IMR-90 (cell line): ENCODE data around the gene WNK1. TPM values are rescaled to one million over a fixed set of nuclear protein-coding genes. Genes with fewer than 3 reads are reported as not detected.

Experiments
- ATAC-seq: fragments of 200-7000 bp; cut with Tn5 transposase; 2 replicates; pipeline ENCODE4 v1.9.1; 2020; ENCODE audit warnings: low read depth, mild to moderate bottlenecking, moderate library complexity
- BruUV-seq: library from RNA; stranded (reverse); fragments of 400-500 nt; replicated peaks from 2 replicates; lab custom pipeline; 2021; lab: Mats Ljungman, UMichigan
- CTCF ChIA-PET: fragments of 300-600 bp; formaldehyde crosslinking; extraction: SDS; loops from one replicate; lab custom pipeline; 2021; ENCODE audit warnings: antibody characterized with exemption; lab: Yijun Ruan, JAX
- POLR2A ChIA-PET: fragments of 300-600 bp; sonication (Branson Sonifier 250); formaldehyde crosslinking; loops from one replicate; lab custom pipeline; 2022; ENCODE audit warnings: antibody characterized with exemption; ENCODE audit not compliant: unreplicated experiment; lab: Charles Lee
- DNase-seq: peaks from one replicate; pipeline ENCODE4 v3.0.0; 2013
- H2AFZ ChIP-seq: replicated peaks from 2 replicates; pipeline ENCODE3; 2013; ENCODE audit warnings: low read length, mild to moderate bottlenecking; ENCODE audit not compliant: poor library complexity
- H2AK5ac ChIP-seq: 2 replicates; pipeline ENCODE4 v1.6.1; 2013; ENCODE audit warnings: low read depth, low read length, inconsistent platforms
- H2AK9ac ChIP-seq: replicated peaks from 2 replicates; pipeline ENCODE3; 2013; ENCODE audit warnings: mild to moderate bottlenecking, low read depth, low read length, moderate library complexity; ENCODE audit not compliant: poor library complexity
- H2BK120ac ChIP-seq: 2 replicates; pipeline ENCODE4 v1.6.1; 2013; ENCODE audit warnings: low read depth, low read length, inconsistent platforms
- H2BK15ac ChIP-seq: 3 replicates; pipeline ENCODE4 v1.6.1; 2013; ENCODE audit warnings: low read depth, low read length, inconsistent platforms
- H2BK20ac ChIP-seq: 2 replicates; pipeline ENCODE4 v1.6.1; 2013; ENCODE audit warnings: low read depth, mild to moderate bottlenecking, inconsistent platforms, low read length, moderate library complexity
- H2BK5ac ChIP-seq: 2 replicates; pipeline ENCODE4 v1.6.1; 2013; ENCODE audit warnings: mild to moderate bottlenecking, low read depth, low read length, inconsistent platforms; ENCODE audit not compliant: poor library complexity, severe bottlenecking
- H3K14ac ChIP-seq: replicated peaks from 2 replicates; pipeline ENCODE4 v1.6.1; 2013; ENCODE audit warnings: low read depth, low read length, inconsistent platforms
- H3K18ac ChIP-seq: 2 replicates; pipeline ENCODE4 v1.6.1; 2013; ENCODE audit warnings: low read depth, low read length, control low read depth
- H3K23ac ChIP-seq: 2 replicates; pipeline ENCODE4 v1.6.1; 2013; ENCODE audit warnings: low read depth, low read length, inconsistent platforms
- H3K27ac ChIP-seq: 2 replicates; pipeline ENCODE4 v1.5.1; 2013; ENCODE audit warnings: mild to moderate bottlenecking, control low read depth, low read length; ENCODE audit not compliant: insufficient read depth
- H3K27me3 ChIP-seq: 2 replicates; pipeline ENCODE4 v1.6.1; 2013; ENCODE audit warnings: low read length; ENCODE audit not compliant: control insufficient read depth, insufficient read depth
- H3K36me3 ChIP-seq: 2 replicates; pipeline ENCODE4 v1.6.1; 2013; ENCODE audit warnings: low read length, mixed read lengths; ENCODE audit not compliant: control insufficient read depth, insufficient read depth
- H3K4ac ChIP-seq: 2 replicates; pipeline ENCODE4 v1.6.1; 2013; ENCODE audit warnings: low read depth, low read length, inconsistent platforms
- H3K4me1 ChIP-seq: 2 replicates; pipeline ENCODE4 v1.6.1; 2013; ENCODE audit warnings: low read length, mixed read lengths; ENCODE audit not compliant: control insufficient read depth, insufficient read depth
- H3K4me2 ChIP-seq: 2 replicates; pipeline ENCODE4 v1.6.1; 2013; ENCODE audit warnings: low read depth, mild to moderate bottlenecking, control low read depth, low read length, moderate library complexity
- H3K4me3 ChIP-seq: 2 replicates; pipeline ENCODE4 v1.5.1; 2013; ENCODE audit warnings: low read depth, mild to moderate bottlenecking, control low read depth, low read length, moderate library complexity; ENCODE audit not compliant: insufficient read depth
- H3K56ac ChIP-seq: 2 replicates; pipeline ENCODE4 v1.6.1; 2013; ENCODE audit warnings: low read length, inconsistent platforms; ENCODE audit not compliant: insufficient read depth; ENCODE audit errors: extremely low read depth
- H3K79me1 ChIP-seq, 2 experiments: 2 replicates each; pipeline ENCODE4 v1.6.1; 2013; ENCODE audit warnings: low read length in 2 of 2, inconsistent platforms in 1 of 2, low read depth in 1 of 2
- H3K9ac ChIP-seq: 2 replicates; pipeline ENCODE4 v1.6.1; 2013; ENCODE audit warnings: low read depth, low read length, control low read depth
- H3K9me1 ChIP-seq: 2 replicates; pipeline ENCODE4 v1.6.1; 2013; ENCODE audit warnings: low read length, inconsistent platforms; ENCODE audit not compliant: insufficient read depth
- H3K9me3 ChIP-seq: 2 replicates; pipeline ENCODE4 v1.6.1; 2013; ENCODE audit warnings: low read length; ENCODE audit not compliant: control insufficient read depth, insufficient read depth
- H4K20me1 ChIP-seq: 2 replicates; pipeline ENCODE4 v1.6.1; 2013; ENCODE audit warnings: low read length, inconsistent platforms; ENCODE audit not compliant: insufficient read depth
- H4K5ac ChIP-seq: 2 replicates; pipeline ENCODE4 v1.6.1; 2013; ENCODE audit warnings: mild to moderate bottlenecking, low read depth, low read length, control low read depth
- H4K8ac ChIP-seq, 2 experiments: 2 replicates each; pipeline ENCODE4 v1.6.1; 2013; ENCODE audit warnings: low read depth in 2 of 2, low read length in 2 of 2, control low read depth in 1 of 2, inconsistent platforms in 1 of 2
- H4K91ac ChIP-seq: 2 replicates; pipeline ENCODE4 v1.6.1; 2013; ENCODE audit warnings: low read depth, low read length, inconsistent platforms; ENCODE audit not compliant: insufficient read depth
- CEBPB ChIP-seq: IDR thresholded peaks from 2 replicates; pipeline ENCODE4 v1.6.1; 2012; ENCODE audit warnings: low read depth, low read length, improper control_type of control experiment
- CHD1 ChIP-seq: IDR thresholded peaks from 2 replicates; pipeline ENCODE4 v1.6.1; 2012; ENCODE audit warnings: low read depth, low read length, improper control_type of control experiment
- MAFK ChIP-seq: IDR thresholded peaks from 2 replicates; pipeline ENCODE4 v1.6.1; 2012; ENCODE audit warnings: low read depth, low read length, improper control_type of control experiment
- MAZ ChIP-seq: IDR thresholded peaks from 2 replicates; pipeline ENCODE4 v1.6.1; 2012; ENCODE audit warnings: low read depth, mild to moderate bottlenecking, low read length, improper control_type of control experiment, moderate library complexity, borderline replicate concordance
- dilution Hi-C: fragments of 300-500 bp; cut with HindIII; formaldehyde crosslinking; loops from one replicate; pipeline ENCODE4 v1.14.3; 2018; ENCODE audit warnings: low sequenced_read_pairs; ENCODE audit not compliant: unreplicated experiment
- in situ Hi-C: fragments of 300-500 bp; cut with MboI; formaldehyde crosslinking; loops from 3 replicates; pipeline ENCODE4 v1.14.3; 2019; ENCODE audit warnings: low sequenced_read_pairs, inconsistent platforms, mixed read lengths
- intact Hi-C: fragments of 100-400 bp; cut with micrococcal nuclease; formaldehyde crosslinking; loops from 2 replicates; pipeline ENCODE4 v1.10.0; 2022
- polyA plus RNA-seq, 3 experiments: library from polyadenylated mRNA; depleted of rRNA; stranded (reverse); fragments of >200 nt; gene quantifications; 2 replicates each; pipeline ENCODE4 v1.2.3, GENCODE V29; 2012; ENCODE audit warnings: low replicate concordance in 1 of 3
- total RNA-seq: library from RNA; depleted of rRNA; stranded (reverse); fragments of >200 nt; gene quantifications from 2 replicates; pipeline ENCODE4 v1.2.3, GENCODE V29; 2012

The WNK1 gene
- total and polyA plus RNA-seq, 2 of the 4 experiments (the other 2 are of a cell fraction): 36.9 to 42.8 TPM

GRCh38 chr12:843609-844008 is 91.2 kb downstream of the WNK1 start:
- Histone ChIP-seq H3K4me1 (no peaks in the 10 kb centered on the region), H3K9ac (no peak overlapping the region), H3K36me3 (0 out of 2 replicates have a peak, but pooled peaks cover 3% of the 10 kb centered on the region), H2BK5ac (no peak overlapping the region), H2AK5ac (no peak overlapping the region), H3K18ac (no peak overlapping the region), H4K5ac (no peak overlapping the region), H3K9me1 (no peaks in the 10 kb centered on the region), H3K14ac (0 out of 2 replicates have a peak overlapping the region, but pooled peaks have one; percentile 37), H3K23ac (no peak overlapping the region), H3K4me3 (no peak overlapping the region), H2AFZ (no peak overlapping the region), H2AK9ac (no peak overlapping the region), H3K4ac (no peak overlapping the region), H3K79me1 (peaks cover 15 to 43% of the 10 kb centered on the region in 2 experiments; a peak in 3 of 4 replicates), H3K4me2 (no peak overlapping the region), H2BK15ac (no peak overlapping the region), H4K20me1 (0 out of 2 replicates have a peak, but pooled peaks cover 4% of the 10 kb centered on the region), H2BK120ac (no peak overlapping the region), H3K9me3 (no peaks in the 10 kb centered on the region), H2BK20ac (no peak overlapping the region), H4K91ac (no peak overlapping the region), H3K27me3 (no peaks in the 10 kb centered on the region), H3K56ac (no peak overlapping the region), H4K8ac (no peak overlapping the region), H3K27ac (no peak overlapping the region)
- intact Hi-C loops: no loop called here
- DNase-seq: peak; percentile 55
- POLR2A ChIA-PET: no interaction called here
- dilution Hi-C loops: no loop called here
- CTCF ChIA-PET: no interaction called here
- no TSS peak for BruUV-seq
- peak; percentile 42 for ATAC-seq
- TF ChIP-seq MAZ (no peak), CEBPB (no peak), MAFK (no peak), CHD1 (no peak)
- in situ Hi-C loops: no loop called here
